K562 (cell line): Measurements from ENCODE around the gene DAPK2. TPM values are rescaled to one million over a fixed set of nuclear protein-coding genes. Genes with fewer than 3 reads are reported as not detected.

Experiments
- ATAC-seq: fragments of 200-7000 bp; cut with Tn5 transposase; 3 replicates; pipeline ENCODE4 v1.9.1; 2020; ENCODE audit warnings: moderate library complexity
- BruUV-seq: library from RNA; stranded (reverse); fragments of 400-500 nt; replicated peaks from 2 replicates; lab custom pipeline; 2021; lab: Mats Ljungman, UMichigan
- CTCF ChIA-PET: fragments of 300-600 bp; formaldehyde crosslinking; extraction: SDS; loops from one replicate; lab custom pipeline; 2021; ENCODE audit warnings: low intra/inter-chr PET ratio; lab: Yijun Ruan, JAX
- POLR2A ChIA-PET: fragments of 300-600, 350-650 bp; sonication (Branson Sonifier 250); formaldehyde crosslinking; extraction: SDS; loops from one replicate; lab custom pipeline; 2021; ENCODE audit warnings: antibody characterized with exemption, inconsistent platforms; lab: Yijun Ruan, JAX
- DNase-seq, 4 experiments: peaks; one replicate each; pipeline versions ENCODE4 v3.0.0 to v3.0.0-alpha.2; 2011 to 2018; ENCODE audit warnings: low spot score in 3 of 4, mixed read lengths in 3 of 4; ENCODE audit errors: extremely low read depth in 1 of 4
- FAIRE-seq: peaks from 2 replicates; lab custom pipeline; 2011; peaks lifted over from hg19 to GRCh38; lab: Jason Lieb, UNC
- H2AFZ ChIP-seq: 2 replicates; pipeline ENCODE4 v1.6.0; 2011; ENCODE audit warnings: low read depth, low read length, control low read depth, inconsistent platforms
- H3K27ac ChIP-seq: fragments of 200-600 bp; 3 replicates; pipeline ENCODE4 v1.8.0; 2011; ENCODE audit warnings: low read depth, mild to moderate bottlenecking, control low read depth, inconsistent platforms, low read length, moderate library complexity, mixed read lengths; ENCODE audit errors: extremely low read depth
- H3K27me3 ChIP-seq, 2 experiments: fragments of 300-600 bp in 1 of 2; 2 replicates in 1 of 2; 3 replicates in 1 of 2; pipeline versions ENCODE4 v1.6.0 to v1.8.0; 2011; ENCODE audit warnings: inconsistent platforms in 2 of 2, low read length in 2 of 2, mild to moderate bottlenecking in 1 of 2, mixed read lengths in 1 of 2, moderate library complexity in 1 of 2; ENCODE audit not compliant: control insufficient read depth in 2 of 2, insufficient read depth in 2 of 2
- H3K36me3 ChIP-seq: fragments of 300-600 bp; 3 replicates; pipeline ENCODE4 v1.8.0; 2011; ENCODE audit warnings: mild to moderate bottlenecking, low read length, inconsistent platforms; ENCODE audit not compliant: control insufficient read depth, insufficient read depth
- H3K4me1 ChIP-seq, 2 experiments: fragments of 200-600 bp in 1 of 2; replicated peaks in 1 of 2; 2 replicates in 1 of 2; 3 replicates in 1 of 2; pipeline versions ENCODE4 v1.5.1 to v1.8.0; 2011; ENCODE audit warnings: inconsistent platforms in 2 of 2, low read length in 2 of 2, mild to moderate bottlenecking in 1 of 2, mixed read lengths in 1 of 2, moderate library complexity in 1 of 2; ENCODE audit not compliant: control insufficient read depth in 2 of 2, insufficient read depth in 2 of 2
- H3K4me2 ChIP-seq: 2 replicates; pipeline ENCODE4 v1.6.1; 2011; ENCODE audit warnings: low read length, control low read depth, inconsistent platforms, mixed read lengths; ENCODE audit not compliant: insufficient read depth
- H3K4me3 ChIP-seq: fragments of 200-600 bp; sonication (generic), shearing (Covaris generic); 2 replicates; pipeline ENCODE4 v1.5.1; 2016; ENCODE audit warnings: control low read depth, inconsistent platforms
- H3K79me2 ChIP-seq: fragments of 200-600 bp; 3 replicates; pipeline ENCODE4 v1.8.0; 2011; ENCODE audit warnings: low read length, inconsistent platforms; ENCODE audit not compliant: control insufficient read depth, insufficient read depth
- H3K9ac ChIP-seq, 2 experiments: 2 replicates each; pipeline versions ENCODE4 v1.6.0 to v1.6.1; 2011; ENCODE audit warnings: low read depth in 2 of 2, low read length in 2 of 2, control low read depth in 1 of 2, inconsistent platforms in 1 of 2, mild to moderate bottlenecking in 1 of 2, mixed read lengths in 1 of 2; ENCODE audit not compliant: insufficient read depth in 1 of 2
- H3K9me1 ChIP-seq: one replicate; pipeline ENCODE4 v1.6.0; 2011; ENCODE audit warnings: inconsistent platforms, mild to moderate bottlenecking, low read length, moderate library complexity; ENCODE audit not compliant: control insufficient read depth, insufficient read depth
- H3K9me3 ChIP-seq: replicated peaks from 2 replicates; pipeline ENCODE4 v1.5.1; 2011; ENCODE audit warnings: low read depth, low read length, inconsistent platforms; ENCODE audit not compliant: control insufficient read depth, insufficient read depth
- H4K20me1 ChIP-seq: replicated peaks from 2 replicates; pipeline ENCODE4 v1.6.1; 2011; ENCODE audit warnings: low read length, inconsistent platforms, mixed read lengths; ENCODE audit not compliant: control insufficient read depth, insufficient read depth
- CBX8 ChIP-seq: fragments of 200-600 bp; sonication (generic); IDR thresholded peaks from 2 replicates; pipeline ENCODE4 v1.6.1; 2012; ENCODE audit warnings: borderline replicate concordance, mixed run types, low read depth, mild to moderate bottlenecking, moderate library complexity, mixed read lengths, low read length, control low read depth, inconsistent platforms; ENCODE audit not compliant: poor library complexity, severe bottlenecking; ENCODE audit errors: extremely low read depth
- CSDE1 ChIP-seq, 2 experiments: fragments of 450-650 bp; IDR thresholded peaks; 2 replicates each; pipeline ENCODE4 v1.6.1; 2016; ENCODE audit warnings: mild to moderate bottlenecking in 1 of 2
- HMG20A ChIP-seq: fragments of 450-650 bp; formaldehyde crosslinking; conservative IDR thresholded peaks from 2 replicates; pipeline ENCODE4 v1.4.0; 2020; ENCODE audit warnings: mild to moderate bottlenecking, mixed read lengths
- HNRNPL ChIP-seq: fragments of 200-400 bp; formaldehyde crosslinking; IDR thresholded peaks from 2 replicates; pipeline ENCODE4 v1.6.1; 2017; ENCODE audit warnings: low read depth, mild to moderate bottlenecking, low read length
- MTA1 ChIP-seq: fragments of 450-650 bp; IDR thresholded peaks from 2 replicates; pipeline ENCODE4 v1.6.1; 2017; ENCODE audit warnings: borderline replicate concordance
- NFIC ChIP-seq: fragments of 450-650 bp; IDR thresholded peaks from 2 replicates; pipeline ENCODE4 v1.6.1; 2017; ENCODE audit warnings: mild to moderate bottlenecking, inconsistent platforms
- NUFIP1 ChIP-seq: fragments of 450-650 bp; IDR thresholded peaks from 2 replicates; pipeline ENCODE4 v1.6.1; 2018; ENCODE audit not compliant: partially characterized antibody
- PHF8 ChIP-seq: fragments of 200-600 bp; sonication (generic); IDR thresholded peaks from 2 replicates; pipeline ENCODE4 v1.6.1; 2012; ENCODE audit warnings: mixed run types, mild to moderate bottlenecking, inconsistent platforms, low read length, moderate library complexity, borderline replicate concordance
- RB1 ChIP-seq: fragments of 450-650 bp; IDR thresholded peaks from 2 replicates; pipeline ENCODE4 v1.6.1; 2017; ENCODE audit warnings: low read depth, mild to moderate bottlenecking
- RBBP5 ChIP-seq: fragments of 200-600 bp; sonication (generic); IDR thresholded peaks from 2 replicates; pipeline ENCODE4 v1.6.1; 2012; ENCODE audit warnings: borderline replicate concordance, mild to moderate bottlenecking, low read length, control low read depth, inconsistent platforms; ENCODE audit not compliant: insufficient read depth, poor library complexity, severe bottlenecking
- RBM22 ChIP-seq: fragments of 200-400 bp; formaldehyde crosslinking; IDR thresholded peaks from 2 replicates; pipeline ENCODE4 v1.6.1; 2018; ENCODE audit warnings: low read length, low read depth; ENCODE audit not compliant: poor library complexity, severe bottlenecking
- RHOXF2B ChIP-seq: fragments of 250-450 bp; sonication (Bioruptor Pico); conservative IDR thresholded peaks from 2 replicates; pipeline ENCODE4 v1.5.1; 2021
- SIN3B ChIP-seq: fragments of 450-650 bp; IDR thresholded peaks from 2 replicates; pipeline ENCODE4 v1.6.1; 2017; ENCODE audit warnings: low read depth, mild to moderate bottlenecking, moderate library complexity
- SMARCA5 ChIP-seq: fragments of 450-650 bp; IDR thresholded peaks from 2 replicates; pipeline ENCODE4 v1.6.1; 2016
- ZNF175 ChIP-seq: fragments of 200-800 bp; sonication (Bioruptor generic); IDR thresholded peaks from 2 replicates; pipeline ENCODE4 v1.6.1; 2016; ENCODE audit warnings: low read depth, mild to moderate bottlenecking, missing genetic modification characterization, missing compliant biosample characterization
- ZNF347 ChIP-seq: fragments of 450-650 bp; formaldehyde crosslinking; IDR thresholded peaks from 2 replicates; pipeline ENCODE4 v1.4.0; 2020; ENCODE audit warnings: low read depth, mild to moderate bottlenecking, moderate library complexity
- ZNF830 ChIP-seq: fragments of 250-450 bp; sonication (Bioruptor Pico); IDR thresholded peaks from 2 replicates; pipeline ENCODE4 v1.5.0; 2021; ENCODE audit warnings: mild to moderate bottlenecking
- WGBS: fragments of 100-300 bp; shearing (Covaris generic); methylation state at CpG from one replicate; pipeline ENCODE4 v1.1.6; 2016; ENCODE audit warnings: low coverage, mixed read lengths; ENCODE audit not compliant: insufficient coverage; ENCODE audit errors: missing lambda C conversion rate; 5-methylcytosine and 5-hydroxymethylcytosine counted together
- in situ Hi-C: fragments of 300-500 bp; cut with MboI; formaldehyde crosslinking; loops from 4 replicates; pipeline ENCODE4 v1.15.0; 2018; ENCODE audit warnings: inconsistent platforms, mixed read lengths
- intact Hi-C: fragments of 100-400 bp; cut with micrococcal nuclease; formaldehyde crosslinking; loops from 2 replicates; pipeline ENCODE4 v1.14.2; 2022
- polyA plus RNA-seq, 8 experiments: library from polyadenylated mRNA; depleted of rRNA in 4 of 8; stranded (reverse) in 5 of 8; unstranded in 3 of 8; fragments of >200 nt; fragmentation: Nextera tagmentation in 2 of 8; fragmentation: Illumina TruSeq in 1 of 8; extraction: Ambion mirVana in 2 of 8; extraction: Trizol in 1 of 8; gene quantifications; 2 replicates each; pipeline versions ENCODE4 v1.2.1 to v1.2.3, GENCODE V29; 2011 to 2014; ENCODE audit warnings: inconsistent platforms in 1 of 8, missing spikeins in 1 of 8
- total RNA-seq, 7 experiments: library from RNA; depleted of rRNA in 6 of 7; stranded (reverse); fragments of >200 nt in 6 of 7; fragmentation: Illumina TruSeq in 2 of 7; extraction: Trizol in 2 of 7; gene quantifications; 2 replicates each; pipeline versions ENCODE4 v1.2.1 to v1.2.3, GENCODE V29; 2011 to 2021; ENCODE audit warnings: low replicate concordance in 1 of 7
- TF ChIP-seq, protein P1 (sequence below): IDR thresholded peaks from 3 replicates; pipeline ENCODE4 v1.6.1; 2011; ENCODE audit warnings: borderline replicate concordance, mild to moderate bottlenecking; ENCODE audit not compliant: insufficient read length, insufficient read depth
- TF ChIP-seq, protein P2 (sequence below): fragments of 450-650 bp; conservative IDR thresholded peaks from 2 replicates; pipeline ENCODE4 v1.6.1; 2016; ENCODE audit warnings: missing genetic modification characterization, low read depth, mild to moderate bottlenecking, control low read depth, missing compliant biosample characterization
- TF ChIP-seq, protein P3 (sequence below): sonication (generic); formaldehyde crosslinking; IDR thresholded peaks from 2 replicates; pipeline ENCODE4 v1.9.0; 2022; ENCODE audit warnings: mild to moderate bottlenecking, missing genetic modification reagents

The DAPK2 gene
- total and polyA plus RNA-seq, 9 of the 15 experiments (the other 6 are each of a cell fraction or from before 2014, with no cell fraction given) = 0.14 to 5.2 (median 2.2) TPM

DNA sequence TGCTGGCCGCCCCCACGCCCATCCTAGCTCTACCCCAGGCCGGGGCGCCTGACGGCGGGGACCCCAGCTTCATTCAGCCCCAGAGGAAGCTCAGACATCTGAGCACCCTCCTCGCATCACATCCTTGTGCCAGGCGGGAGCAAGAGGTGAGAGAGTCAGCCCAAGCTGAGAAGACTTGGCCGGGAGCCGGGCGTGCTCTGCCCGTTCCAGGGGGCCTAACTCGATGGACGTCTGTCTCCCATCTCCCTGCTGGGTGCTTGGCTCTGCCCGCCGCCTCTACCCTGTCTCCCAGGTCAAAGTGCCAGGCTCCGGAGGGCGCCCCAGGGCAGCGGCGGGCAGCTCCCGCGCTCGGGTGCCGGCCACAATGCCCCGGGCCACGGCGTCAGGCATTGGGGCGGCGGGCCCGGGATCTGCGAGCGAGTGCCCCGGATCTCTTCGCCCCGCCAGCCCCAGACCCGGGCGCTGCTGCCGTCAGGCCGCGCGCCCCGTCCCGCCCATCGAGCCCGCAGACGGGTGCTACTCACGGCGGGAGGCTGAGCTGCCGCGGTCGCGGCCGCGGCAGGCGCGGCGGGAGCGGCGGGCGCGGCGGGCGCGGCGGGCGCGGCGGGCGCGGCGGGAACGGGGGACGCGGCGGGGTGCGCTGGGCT is 388 bp downstream of the DAPK2 start:
- ChIA-PET CTCF (interaction anchor here (0.8 to 1.9 kb wide), 3 partner anchors 209 to 294 kb away, joined by 4 to 9 read pairs (median 5); no protein-coding TSS in a partner anchor), POLR2A (interaction anchor here (0.6 to 0.8 kb wide), 5 partner anchors 21 to 432 kb away, joined by 3 to 5 read pairs (median 3); no protein-coding TSS in a partner anchor)
- Histone ChIP-seq H3K9me1 (no peaks in the 10 kb centered on the region), H3K79me2 (no peaks in the 10 kb centered on the region), H3K36me3 (no peaks in the 10 kb centered on the region), H2AFZ (peak overlapping the region; percentile 97), H3K4me2 (peak overlapping the region; percentile 48), H3K27me3 (no peaks in the 10 kb centered on the region), H4K20me1 (no peaks in the 10 kb centered on the region), H3K9me3 (no peaks in the 10 kb centered on the region), H3K9ac (peak overlapping the region in 1 of 2 experiments; percentile 96; a peak in 3 of 4 replicates), H3K27ac (no peak overlapping the region), H3K4me3 (peak overlapping the region; percentile 43), H3K4me1 (peaks cover 4 to 26% of the 10 kb centered on the region in 2 experiments; a peak in 3 of 5 replicates)
- no peak for FAIRE-seq
- peak; percentile 45; the same call in 2 of the 3 replicates for ATAC-seq
- intact Hi-C loops (loop anchor here (1.0 to 5.0 kb wide), 6 partner anchors 41 to 294 kb away; no protein-coding TSS in a partner anchor), in situ Hi-C loops (no loop called here)
- 62% methylated on average over 20 of the region's 76 CpGs for WGBS
- no TSS peak for BruUV-seq
- DNase-seq = no peak
- TF ChIP-seq SIN3B = no peak
- no peak for TF ChIP-seq RBBP5
- TF ChIP-seq, protein P1, sequence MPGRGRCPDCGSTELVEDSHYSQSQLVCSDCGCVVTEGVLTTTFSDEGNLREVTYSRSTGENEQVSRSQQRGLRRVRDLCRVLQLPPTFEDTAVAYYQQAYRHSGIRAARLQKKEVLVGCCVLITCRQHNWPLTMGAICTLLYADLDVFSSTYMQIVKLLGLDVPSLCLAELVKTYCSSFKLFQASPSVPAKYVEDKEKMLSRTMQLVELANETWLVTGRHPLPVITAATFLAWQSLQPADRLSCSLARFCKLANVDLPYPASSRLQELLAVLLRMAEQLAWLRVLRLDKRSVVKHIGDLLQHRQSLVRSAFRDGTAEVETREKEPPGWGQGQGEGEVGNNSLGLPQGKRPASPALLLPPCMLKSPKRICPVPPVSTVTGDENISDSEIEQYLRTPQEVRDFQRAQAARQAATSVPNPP = no peak
- no peak for TF ChIP-seq HMG20A
- TF ChIP-seq NUFIP1 = no peak
- 0 out of 2 replicates have a peak, but pooled peaks have one; percentile 5 for TF ChIP-seq RB1
- TF ChIP-seq NFIC = no peak
- TF ChIP-seq, protein P2, sequence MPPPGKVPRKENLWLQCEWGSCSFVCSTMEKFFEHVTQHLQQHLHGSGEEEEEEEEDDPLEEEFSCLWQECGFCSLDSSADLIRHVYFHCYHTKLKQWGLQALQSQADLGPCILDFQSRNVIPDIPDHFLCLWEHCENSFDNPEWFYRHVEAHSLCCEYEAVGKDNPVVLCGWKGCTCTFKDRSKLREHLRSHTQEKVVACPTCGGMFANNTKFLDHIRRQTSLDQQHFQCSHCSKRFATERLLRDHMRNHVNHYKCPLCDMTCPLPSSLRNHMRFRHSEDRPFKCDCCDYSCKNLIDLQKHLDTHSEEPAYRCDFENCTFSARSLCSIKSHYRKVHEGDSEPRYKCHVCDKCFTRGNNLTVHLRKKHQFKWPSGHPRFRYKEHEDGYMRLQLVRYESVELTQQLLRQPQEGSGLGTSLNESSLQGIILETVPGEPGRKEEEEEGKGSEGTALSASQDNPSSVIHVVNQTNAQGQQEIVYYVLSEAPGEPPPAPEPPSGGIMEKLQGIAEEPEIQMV (tag) = no peak
- no peak for TF ChIP-seq MTA1
- TF ChIP-seq RBM22 = no peak
- TF ChIP-seq ZNF830 = 0 out of 2 replicates have a peak, but pooled peaks have one; percentile 44
- no peak for TF ChIP-seq ZNF347 (CRISPR knock-in tag)
- TF ChIP-seq PHF8 = peak; percentile 45; the same call in 1 of the 2 replicates
- TF ChIP-seq ZNF175 = no peak
- TF ChIP-seq SMARCA5 = no peak
- no peak for TF ChIP-seq RHOXF2B
- TF ChIP-seq, protein P3, sequence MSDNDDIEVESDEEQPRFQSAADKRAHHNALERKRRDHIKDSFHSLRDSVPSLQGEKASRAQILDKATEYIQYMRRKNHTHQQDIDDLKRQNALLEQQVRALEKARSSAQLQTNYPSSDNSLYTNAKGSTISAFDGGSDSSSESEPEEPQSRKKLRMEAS = no peak
- peak; percentile 79; the same call in 1 of the 2 replicates for TF ChIP-seq HNRNPL
- TF ChIP-seq CSDE1 (IDR thresholded peaks at IDR 0.05) = no peak
- no peak for TF ChIP-seq CBX8
